ENCODE results near the gene TAOK1.

Gene TAOK1

DNA sequence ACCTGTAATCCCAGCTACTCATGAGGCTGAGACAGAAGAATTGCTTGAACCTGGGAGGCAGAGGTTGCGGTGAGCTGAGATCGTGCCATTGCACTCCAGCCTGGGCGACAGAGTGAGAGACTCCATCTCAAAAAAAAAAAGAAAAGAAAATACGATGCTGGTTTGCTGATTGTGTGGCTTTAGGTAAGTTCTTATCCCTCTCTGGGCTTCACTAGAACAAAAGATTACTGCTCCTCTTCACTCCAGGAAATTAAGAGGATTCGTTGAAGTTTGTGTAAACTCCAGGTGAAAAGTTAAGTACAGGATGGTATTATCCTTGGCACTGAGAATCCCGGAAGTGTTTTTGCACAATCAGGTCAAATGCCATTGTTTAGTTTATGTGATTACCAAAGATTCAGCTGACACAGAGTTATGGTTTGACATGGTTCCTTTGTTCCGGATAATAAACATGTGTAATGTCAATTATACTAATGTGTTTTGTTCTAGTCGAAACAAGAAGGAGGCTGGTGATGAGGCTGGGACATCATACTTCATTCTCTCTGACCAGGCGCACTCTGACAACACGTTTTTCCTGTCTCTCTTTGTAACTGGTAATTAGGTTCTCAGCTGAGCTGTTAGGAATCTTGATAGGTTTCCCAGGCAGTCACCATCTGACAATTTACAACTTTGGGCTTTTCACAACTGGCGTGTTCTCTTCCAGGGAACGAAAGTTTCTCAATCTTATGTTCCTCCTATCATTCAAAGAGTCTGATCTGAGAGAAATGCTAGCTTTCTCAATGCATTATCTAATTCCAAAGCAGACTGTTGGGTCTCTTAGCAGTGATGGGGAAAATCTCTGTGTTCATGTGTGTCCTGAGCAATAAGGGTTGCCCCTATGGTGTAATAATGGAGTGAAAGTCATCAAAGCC lies 10.8 kb upstream of the TAOK1 start:
- TF ChIP-seq, protein P1, sequence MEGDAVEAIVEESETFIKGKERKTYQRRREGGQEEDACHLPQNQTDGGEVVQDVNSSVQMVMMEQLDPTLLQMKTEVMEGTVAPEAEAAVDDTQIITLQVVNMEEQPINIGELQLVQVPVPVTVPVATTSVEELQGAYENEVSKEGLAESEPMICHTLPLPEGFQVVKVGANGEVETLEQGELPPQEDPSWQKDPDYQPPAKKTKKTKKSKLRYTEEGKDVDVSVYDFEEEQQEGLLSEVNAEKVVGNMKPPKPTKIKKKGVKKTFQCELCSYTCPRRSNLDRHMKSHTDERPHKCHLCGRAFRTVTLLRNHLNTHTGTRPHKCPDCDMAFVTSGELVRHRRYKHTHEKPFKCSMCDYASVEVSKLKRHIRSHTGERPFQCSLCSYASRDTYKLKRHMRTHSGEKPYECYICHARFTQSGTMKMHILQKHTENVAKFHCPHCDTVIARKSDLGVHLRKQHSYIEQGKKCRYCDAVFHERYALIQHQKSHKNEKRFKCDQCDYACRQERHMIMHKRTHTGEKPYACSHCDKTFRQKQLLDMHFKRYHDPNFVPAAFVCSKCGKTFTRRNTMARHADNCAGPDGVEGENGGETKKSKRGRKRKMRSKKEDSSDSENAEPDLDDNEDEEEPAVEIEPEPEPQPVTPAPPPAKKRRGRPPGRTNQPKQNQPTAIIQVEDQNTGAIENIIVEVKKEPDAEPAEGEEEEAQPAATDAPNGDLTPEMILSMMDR (IDR thresholded peaks at IDR 0.05; ENCODE audit: low read depth, low read length), result no peak
- no peak overlapping the region for H3K4me3 ChIP-seq (ENCODE audit: low read depth, low read length)

DNA sequence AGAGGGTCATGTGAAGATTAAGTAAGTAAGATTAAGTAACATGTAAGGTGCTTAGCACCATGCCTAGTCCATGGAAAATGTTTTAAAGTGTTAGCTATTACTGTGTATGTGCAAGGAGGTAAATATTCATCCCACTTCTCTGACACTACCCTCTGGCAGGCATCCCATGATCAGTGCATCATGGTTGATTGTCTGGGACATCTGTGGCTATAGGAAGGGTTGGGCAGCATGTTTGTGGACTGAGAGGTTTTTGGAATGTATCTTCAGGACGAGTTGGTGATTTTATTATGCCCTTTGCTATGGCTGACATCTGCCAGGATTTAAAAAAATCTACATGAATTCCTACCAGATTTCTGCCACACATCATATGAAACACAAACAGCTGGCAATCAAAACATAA lies 6.5 kb upstream of the TAOK1 start:
- TF ChIP-seq, protein P1 (IDR thresholded peaks at IDR 0.05; ENCODE audit: low read depth, low read length), result no peak

DNA sequence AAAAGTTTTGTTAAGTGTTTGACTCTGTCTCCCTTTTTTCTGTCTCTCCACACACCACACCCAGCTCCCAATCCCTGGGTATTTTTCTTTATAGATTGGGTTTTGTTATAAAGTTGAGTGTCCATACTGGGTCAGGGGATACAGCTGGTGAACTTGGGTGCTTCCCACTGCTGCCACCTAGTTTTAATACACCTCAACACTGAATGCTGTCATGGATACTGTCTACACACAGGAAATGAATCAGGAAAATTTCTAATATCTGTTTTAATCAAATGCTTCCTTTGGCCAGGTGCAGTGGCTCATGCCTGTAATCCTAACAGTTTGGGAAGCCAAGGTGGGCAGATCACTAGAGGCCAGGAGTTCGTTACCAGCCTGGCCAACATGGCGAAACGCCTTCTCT lies 5.3 kb upstream of the TAOK1 start:
- no peak overlapping the region for H3K4me3 ChIP-seq (ENCODE audit: low read depth, low read length)
- TF ChIP-seq, protein P1 (IDR thresholded peaks at IDR 0.05; ENCODE audit: low read depth, low read length), result no peak

More for the DNA sequence above, 6.5 kb upstream of the TAOK1 start:
- no peak overlapping the region for H3K4me3 ChIP-seq (ENCODE audit: low read depth, low read length)

DNA sequence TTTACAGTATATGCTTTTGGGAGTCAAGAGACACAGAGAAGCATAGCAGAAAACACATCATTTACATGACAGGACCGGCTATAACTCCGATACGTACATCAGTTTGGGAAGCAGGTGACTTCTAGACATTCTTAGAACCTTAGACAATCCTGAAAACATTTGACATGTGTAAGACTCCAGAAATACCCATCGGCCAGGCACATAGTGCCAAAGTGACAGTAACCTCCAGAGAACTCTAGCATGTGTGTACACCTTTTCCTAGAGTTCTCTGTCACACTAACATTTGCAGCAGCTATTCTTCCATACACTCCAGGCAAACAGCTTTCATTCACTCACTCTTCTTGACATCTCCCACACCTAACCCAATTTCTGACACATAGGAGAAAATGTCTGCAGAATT lies 3.4 kb upstream of the TAOK1 start:
- TF ChIP-seq, protein P1 (IDR thresholded peaks at IDR 0.05; ENCODE audit: low read depth, low read length), result no peak
- H3K4me3 ChIP-seq (ENCODE audit: low read depth, low read length), result no peak overlapping the region

DNA sequence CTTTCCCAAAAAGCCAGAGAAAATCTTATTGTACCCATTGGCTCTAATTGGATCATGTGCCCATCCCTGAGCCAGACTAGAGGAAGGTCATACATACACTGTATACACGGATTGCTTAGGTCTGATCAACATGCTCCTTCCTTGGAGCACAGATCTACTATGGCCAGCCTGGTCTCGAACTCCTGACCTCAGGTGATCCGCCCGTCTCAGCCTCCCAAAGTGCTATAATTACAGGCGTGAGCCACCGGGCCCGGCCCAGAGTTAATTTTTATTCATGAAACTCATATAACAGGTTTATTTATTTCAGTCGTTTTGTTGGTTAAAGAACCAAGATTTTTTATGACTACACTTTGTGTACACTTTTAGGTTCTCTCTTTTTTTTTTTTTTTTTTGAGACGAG lies 1.2 kb upstream of the TAOK1 start:
- TF ChIP-seq, protein P1 (IDR thresholded peaks at IDR 0.05; ENCODE audit: low read depth, low read length), result no peak
- no peak overlapping the region for H3K4me3 ChIP-seq (ENCODE audit: low read depth, low read length)

DNA sequence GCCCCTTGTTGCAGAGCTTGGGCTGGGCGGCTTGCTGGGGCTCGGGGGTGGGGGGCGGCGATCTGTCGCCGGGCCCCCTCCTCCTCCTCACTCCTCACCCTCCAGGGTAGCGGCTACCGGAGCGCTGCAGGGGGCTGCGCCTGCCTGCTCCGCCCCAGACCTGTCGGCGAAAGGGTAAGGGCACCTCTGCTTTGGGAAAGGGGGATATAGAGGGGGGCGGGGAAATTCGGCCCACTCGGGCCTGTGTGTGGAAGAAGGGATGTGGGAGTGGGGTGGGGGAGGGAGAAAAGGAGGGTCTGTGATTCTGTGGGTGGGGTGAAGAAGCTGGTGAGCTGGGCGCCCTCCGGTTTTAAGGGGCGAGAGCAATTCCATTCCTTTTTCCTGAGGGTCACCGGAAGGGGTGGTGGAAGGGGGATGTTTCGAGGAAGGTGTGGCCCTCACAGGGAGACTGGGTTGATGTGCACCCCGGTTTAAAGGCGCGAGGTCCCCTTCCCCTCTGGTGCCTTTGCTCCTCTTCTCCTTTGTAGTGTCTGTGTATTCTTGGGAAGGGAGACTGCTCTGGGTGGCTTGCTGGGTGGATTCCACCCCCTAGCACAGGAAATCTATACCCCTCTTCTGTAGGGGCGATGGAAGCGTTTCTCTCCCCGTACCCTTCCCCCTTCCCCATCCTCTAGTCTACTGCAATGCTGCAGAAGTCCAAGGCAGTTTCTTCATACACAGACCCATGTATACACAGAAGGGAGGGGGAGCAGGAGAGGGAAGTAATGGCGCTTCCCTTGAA lies 878 bp downstream of the TAOK1 start:
- TF ChIP-seq, protein P1 (IDR thresholded peaks at IDR 0.05; ENCODE audit: low read depth, low read length), result no peak
- peak overlapping the region; percentile 77 for H3K4me3 ChIP-seq (ENCODE audit: low read depth, low read length)

DNA sequence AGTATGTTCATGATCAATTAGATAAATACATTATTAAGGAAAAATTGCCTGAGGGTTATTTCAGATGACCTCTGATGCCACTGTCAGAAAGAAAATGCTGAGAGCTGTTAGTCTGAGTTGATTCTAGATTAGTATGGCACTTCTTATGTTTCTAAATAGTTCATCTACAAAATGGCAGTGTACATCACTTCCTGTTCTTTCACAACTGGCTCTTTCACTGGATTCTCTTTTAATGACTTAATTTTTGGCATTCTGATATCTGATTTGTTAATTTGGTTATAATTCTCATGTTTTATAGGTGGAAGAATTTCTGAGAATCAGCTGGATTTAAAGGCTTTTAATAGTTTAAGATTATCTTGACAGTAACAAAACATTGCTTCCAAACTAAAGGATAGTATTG lies 3.3 kb downstream of the TAOK1 start:
- no peak overlapping the region for H3K4me3 ChIP-seq (ENCODE audit: low read depth, low read length)
- TF ChIP-seq, protein P1 (IDR thresholded peaks at IDR 0.05; ENCODE audit: low read depth, low read length), result no peak
